A673 (cell line): ENCODE measurements around the gene TAF3. TPM values are rescaled to one million over a fixed set of nuclear protein-coding genes. Genes with fewer than 3 reads are reported as not detected.

ENCODE experiments used
- BruUV-seq: library from RNA; stranded (reverse); fragments of 400-500 nt; replicated peaks from 2 replicates; lab custom pipeline; 2021; lab: Mats Ljungman, UMichigan
- CTCF ChIA-PET: fragments of 300-600 bp; sonication (Branson Sonifier 250); formaldehyde crosslinking; loops from one replicate; lab custom pipeline; 2022; ENCODE audit warnings: antibody characterized with exemption; lab: Charles Lee
- POLR2A ChIA-PET: fragments of 300-600 bp; sonication (Branson Sonifier 250); formaldehyde crosslinking; loops from one replicate; lab custom pipeline; 2022; ENCODE audit warnings: antibody characterized with exemption; ENCODE audit not compliant: low non-redundant PET; lab: Charles Lee
- DNase-seq: peaks from one replicate; pipeline ENCODE4 v3.0.0-alpha.2; 2015; ENCODE audit warnings: low spot score
- H3K27ac ChIP-seq: fragments of 200-600 bp; sonication (generic); 2 replicates; pipeline ENCODE4 v1.5.1; 2016; ENCODE audit warnings: mixed run types, low read depth, mild to moderate bottlenecking, mixed read lengths, antibody characterized with exemption, low read length; ENCODE audit not compliant: poor library complexity, severe bottlenecking
- H3K27me3 ChIP-seq: fragments of 200-600 bp; sonication (generic); replicated peaks from 2 replicates; pipeline ENCODE4 v1.6.1; 2017; ENCODE audit warnings: mixed run types, low read depth, mild to moderate bottlenecking, mixed read lengths, antibody characterized with exemption, low read length; ENCODE audit not compliant: insufficient read depth, poor library complexity
- H3K36me3 ChIP-seq: fragments of 200-600 bp; sonication (generic); 2 replicates; pipeline ENCODE4 v1.6.1; 2016; ENCODE audit warnings: mixed run types, mild to moderate bottlenecking, mixed read lengths, antibody characterized with exemption, low read length; ENCODE audit not compliant: insufficient read depth, poor library complexity, severe bottlenecking
- H3K4me1 ChIP-seq: fragments of 200-600 bp; sonication (generic); 2 replicates; pipeline ENCODE4 v1.6.1; 2017; ENCODE audit warnings: mixed run types, mild to moderate bottlenecking, mixed read lengths, antibody characterized with exemption, low read length; ENCODE audit not compliant: insufficient read depth, poor library complexity, severe bottlenecking
- H3K4me3 ChIP-seq: fragments of 200-600 bp; sonication (generic); 2 replicates; pipeline ENCODE4 v1.5.1; 2016; ENCODE audit warnings: low read depth, mixed run types, mild to moderate bottlenecking, mixed read lengths, low read length; ENCODE audit not compliant: poor library complexity, severe bottlenecking
- H3K9me3 ChIP-seq: fragments of 200-600 bp; sonication (generic); 2 replicates; pipeline ENCODE4 v1.6.1; 2016; ENCODE audit warnings: mixed run types, low read depth, mild to moderate bottlenecking, mixed read lengths, antibody characterized with exemption, low read length; ENCODE audit not compliant: poor library complexity, severe bottlenecking
- EZH2 ChIP-seq: fragments of 200-600 bp; sonication (generic); IDR thresholded peaks from 2 replicates; pipeline ENCODE4 v1.6.1; 2017; ENCODE audit warnings: borderline replicate concordance, low read depth, mild to moderate bottlenecking, mixed read lengths, antibody characterized with exemption, low read length; ENCODE audit not compliant: poor library complexity, severe bottlenecking
- intact Hi-C: fragments of 100-400 bp; cut with micrococcal nuclease; formaldehyde crosslinking; loops from one replicate; pipeline ENCODE4 v1.10.0; 2022; ENCODE audit not compliant: unreplicated experiment
- total RNA-seq: library from RNA; stranded (reverse); gene quantifications from 2 replicates; pipeline ENCODE4 v1.2.3, GENCODE V29; 2021
- TF ChIP-seq, protein P1 (sequence below): fragments of 300-800, 200-600 bp; sonication (generic); conservative IDR thresholded peaks from 2 replicates; pipeline ENCODE4 v1.5.1; 2017; ENCODE audit warnings: low read depth, mild to moderate bottlenecking, antibody characterized with exemption, low read length, moderate library complexity, mixed read lengths

TAF3 gene
- total RNA-seq, 1 experiment from 2014 or later, result 14.0 TPM

DNA sequence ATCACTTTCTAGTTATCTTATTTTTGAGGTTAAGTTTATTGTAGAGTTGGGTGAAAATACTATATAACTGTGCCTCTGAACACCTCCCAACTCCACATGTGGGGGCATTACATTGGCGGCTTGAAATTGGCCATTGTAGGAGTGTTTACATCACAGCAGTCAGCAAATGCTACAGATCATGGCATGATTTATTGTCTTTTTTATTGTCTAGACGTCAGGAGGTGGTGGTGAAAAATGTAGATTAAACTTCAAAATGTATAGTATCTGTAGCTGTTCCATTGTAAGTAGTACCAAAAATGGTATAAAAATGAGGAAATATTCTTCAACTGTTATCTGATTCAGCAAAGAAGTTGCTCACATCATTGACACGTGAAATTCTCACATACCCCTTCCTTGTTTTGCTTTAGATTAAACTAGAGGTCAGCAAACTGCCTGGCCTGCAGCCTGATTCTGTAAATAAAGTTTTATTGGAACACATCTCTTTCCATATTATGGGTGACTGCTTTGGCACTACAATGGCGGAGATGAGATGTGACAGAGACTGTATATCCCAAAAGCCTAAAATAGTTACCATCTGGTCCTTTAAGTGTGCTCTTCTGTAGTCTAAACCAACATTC lies 35.0 kb downstream of the TAF3 start:
- H3K27ac ChIP-seq, result no peak overlapping the region
- no peak overlapping the region for H3K4me3 ChIP-seq
- POLR2A ChIA-PET, result no interaction called here
- no peaks in the 10 kb centered on the region for H3K4me1 ChIP-seq
- H3K36me3 ChIP-seq, result no peaks in the 10 kb centered on the region
- CTCF ChIA-PET, result no interaction called here
- TF ChIP-seq EZH2, result no peak
- TF ChIP-seq, protein P1, sequence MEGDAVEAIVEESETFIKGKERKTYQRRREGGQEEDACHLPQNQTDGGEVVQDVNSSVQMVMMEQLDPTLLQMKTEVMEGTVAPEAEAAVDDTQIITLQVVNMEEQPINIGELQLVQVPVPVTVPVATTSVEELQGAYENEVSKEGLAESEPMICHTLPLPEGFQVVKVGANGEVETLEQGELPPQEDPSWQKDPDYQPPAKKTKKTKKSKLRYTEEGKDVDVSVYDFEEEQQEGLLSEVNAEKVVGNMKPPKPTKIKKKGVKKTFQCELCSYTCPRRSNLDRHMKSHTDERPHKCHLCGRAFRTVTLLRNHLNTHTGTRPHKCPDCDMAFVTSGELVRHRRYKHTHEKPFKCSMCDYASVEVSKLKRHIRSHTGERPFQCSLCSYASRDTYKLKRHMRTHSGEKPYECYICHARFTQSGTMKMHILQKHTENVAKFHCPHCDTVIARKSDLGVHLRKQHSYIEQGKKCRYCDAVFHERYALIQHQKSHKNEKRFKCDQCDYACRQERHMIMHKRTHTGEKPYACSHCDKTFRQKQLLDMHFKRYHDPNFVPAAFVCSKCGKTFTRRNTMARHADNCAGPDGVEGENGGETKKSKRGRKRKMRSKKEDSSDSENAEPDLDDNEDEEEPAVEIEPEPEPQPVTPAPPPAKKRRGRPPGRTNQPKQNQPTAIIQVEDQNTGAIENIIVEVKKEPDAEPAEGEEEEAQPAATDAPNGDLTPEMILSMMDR, result no peak
- no peak for DNase-seq
- intact Hi-C loops, result no loop called here
- BruUV-seq, result no TSS peak
- no peaks in the 10 kb centered on the region for H3K27me3 ChIP-seq
- no peaks in the 10 kb centered on the region for H3K9me3 ChIP-seq

DNA sequence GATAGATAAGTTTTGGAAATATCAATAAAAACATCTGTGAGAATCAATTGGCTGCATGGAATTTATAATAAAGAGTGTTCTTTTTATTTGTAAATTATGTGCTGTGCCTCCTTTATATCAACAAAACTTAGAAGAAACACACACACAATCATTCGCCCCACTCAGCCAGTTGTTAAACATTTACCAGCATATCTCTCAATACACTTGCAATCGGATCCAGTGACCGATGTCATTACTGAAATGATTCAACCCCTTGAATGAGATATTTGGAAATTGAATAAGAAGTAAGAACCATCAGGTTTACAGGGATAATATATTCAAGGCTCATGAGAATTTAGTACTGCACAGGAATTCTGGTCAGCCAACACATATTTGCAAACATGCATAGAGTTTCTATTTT lies 35.6 kb downstream of the TAF3 start:
- no peaks in the 10 kb centered on the region for H3K36me3 ChIP-seq
- DNase-seq, result no peak
- no peaks in the 10 kb centered on the region for H3K27me3 ChIP-seq
- POLR2A ChIA-PET, result no interaction called here
- no peaks in the 10 kb centered on the region for H3K9me3 ChIP-seq
- BruUV-seq, result no TSS peak
- CTCF ChIA-PET, result no interaction called here
- no peak for TF ChIP-seq EZH2
- TF ChIP-seq, protein P1, result no peak
- H3K4me1 ChIP-seq, result no peaks in the 10 kb centered on the region
- no peak overlapping the region for H3K27ac ChIP-seq
- intact Hi-C loops, result no loop called here
- H3K4me3 ChIP-seq, result no peak overlapping the region

DNA sequence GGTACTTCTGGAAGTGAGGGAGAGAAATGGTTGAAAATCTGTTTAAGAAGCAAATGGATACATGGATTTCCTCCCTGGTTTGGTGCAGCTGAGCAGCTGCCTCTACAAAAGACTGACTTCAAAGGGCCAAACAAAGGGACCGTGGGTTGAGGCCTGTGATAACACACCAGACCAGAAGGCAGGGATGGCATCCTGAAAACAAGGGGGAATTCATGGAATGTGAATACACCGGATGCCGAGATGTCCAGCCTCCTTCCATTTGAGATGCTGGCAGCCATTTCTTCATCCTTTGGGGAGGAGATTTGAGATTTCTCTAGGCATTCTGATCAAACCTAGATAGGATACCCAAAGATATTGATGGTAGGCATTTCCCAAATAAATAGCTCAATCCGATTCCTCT lies 36.9 kb downstream of the TAF3 start:
- Histone ChIP-seq H3K4me1 (no peaks in the 10 kb centered on the region), H3K27ac (no peak overlapping the region), H3K27me3 (no peaks in the 10 kb centered on the region), H3K9me3 (no peaks in the 10 kb centered on the region), H3K36me3 (no peaks in the 10 kb centered on the region), H3K4me3 (no peak overlapping the region)
- BruUV-seq, result no TSS peak
- no peak for TF ChIP-seq EZH2
- TF ChIP-seq, protein P1, result no peak
- DNase-seq, result no peak
- ChIA-PET POLR2A (no interaction called here), CTCF (no interaction called here)
- intact Hi-C loops, result no loop called here
